Activated CD4-positive, alpha-beta T cell treated with anti-CD3 and anti-CD28 coated beads, Interleukin-2, amount 50 U/mL, for 4 hours (primary cell): ENCODE results near the gene SCN4B.

Experiments used
- DNase-seq, 2 experiments: peaks; one replicate each; pipeline ENCODE4 v3.0.0-alpha.2; 2020

SCN4B gene

DNA sequence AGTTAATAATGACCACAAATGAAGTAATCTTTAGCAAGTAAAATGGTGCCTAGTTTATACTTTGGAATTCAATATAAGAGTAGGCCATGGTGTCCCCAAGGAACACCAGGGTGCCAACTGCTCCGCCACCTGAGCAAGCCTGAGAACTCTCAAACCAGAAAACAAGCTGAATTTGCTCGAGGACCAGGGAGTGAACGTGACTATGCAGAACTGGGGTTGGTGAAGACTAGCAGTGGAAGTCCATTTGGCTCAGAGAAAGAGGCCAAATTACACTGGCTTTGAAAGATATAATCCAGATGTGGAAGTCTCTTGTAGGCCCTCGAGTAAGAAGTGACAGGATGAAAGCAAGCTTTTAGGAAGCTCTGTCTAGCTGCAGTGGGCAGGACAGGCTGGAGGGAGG, 57.1 kb downstream of the SCN4B start:
- no peak for DNase-seq

DNA sequence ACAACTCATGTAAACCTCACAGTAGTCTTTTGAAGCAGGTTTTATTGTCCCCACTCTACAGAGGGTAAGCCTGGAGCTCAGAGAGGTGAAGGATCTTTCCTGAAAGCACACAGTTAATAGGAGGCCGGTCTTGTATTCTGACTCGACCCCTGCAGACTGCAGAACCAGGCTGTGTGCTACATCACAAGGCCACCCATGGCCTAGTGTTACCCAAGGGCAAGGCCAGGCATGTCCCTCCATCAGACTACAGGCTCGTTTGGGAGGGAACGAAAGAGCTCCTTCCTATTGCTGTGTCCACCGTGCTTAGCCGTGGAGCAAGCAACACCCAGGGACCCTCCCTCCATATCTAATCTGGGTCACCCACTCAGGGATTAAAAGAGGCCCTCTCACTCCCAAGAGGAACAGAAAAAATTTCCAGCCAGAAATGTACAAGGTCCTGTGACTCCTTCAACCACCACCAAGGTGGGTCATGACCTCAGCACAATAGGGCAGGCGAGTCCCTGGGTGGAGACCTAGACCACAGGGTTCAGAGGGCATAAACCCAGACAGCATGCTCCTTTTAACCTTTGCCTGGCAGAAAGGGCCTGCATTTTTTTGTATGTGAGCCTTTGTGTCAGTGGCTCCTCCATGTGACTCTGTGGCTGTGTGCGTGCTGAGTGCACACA, 59.6 kb downstream of the SCN4B start:
- DNase-seq: no peak

GRCh38 chr11:118091690-118092089, 60.9 kb downstream of the SCN4B start:
- no peak for DNase-seq

- no peak for DNase-seq
These were observed 62.0 kb downstream of the SCN4B start for GRCh38 chr11:118090545-118091162.

DNA sequence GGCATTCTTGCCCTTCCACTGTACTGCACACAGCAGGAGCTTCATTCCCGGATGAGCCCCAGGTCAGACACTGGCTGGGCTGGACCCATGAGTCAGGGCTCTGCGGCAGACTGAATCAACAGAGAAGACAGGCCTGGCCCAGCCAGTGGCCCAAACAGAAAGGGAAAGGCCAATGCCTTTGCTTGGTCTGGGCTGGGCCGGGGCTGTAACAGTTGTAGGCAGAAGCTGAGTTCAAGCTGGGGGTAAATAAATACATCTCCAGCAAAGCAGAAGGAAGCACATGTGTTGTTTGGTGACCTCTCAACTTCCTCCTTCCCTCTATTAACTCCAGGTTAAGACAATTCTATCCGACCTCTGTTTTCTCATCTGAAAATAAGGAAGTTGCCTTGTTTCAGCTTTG, 64.1 kb downstream of the SCN4B start:
- DNase-seq: no peak

DNA sequence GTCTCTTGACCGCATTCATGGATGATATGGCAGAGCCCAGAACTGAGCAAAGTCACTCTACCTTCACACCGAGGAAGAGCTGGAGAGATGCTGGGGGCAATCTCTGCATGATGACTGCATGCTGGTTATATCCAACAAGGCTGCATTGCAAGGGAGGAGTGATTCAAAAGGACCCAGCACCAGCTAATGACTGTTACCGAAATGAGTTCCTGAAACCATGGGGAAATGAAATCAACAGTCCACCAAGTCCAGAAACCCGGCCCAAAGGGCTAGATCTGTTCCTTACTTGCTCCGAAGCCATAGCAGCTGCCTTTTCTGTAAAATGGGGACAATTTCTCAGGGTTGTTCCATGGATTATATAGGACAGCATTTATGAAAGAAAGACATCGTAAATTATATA, 64.7 kb downstream of the SCN4B start:
- no peak for DNase-seq

- DNase-seq: no peak
These were observed 65.5 kb downstream of the SCN4B start, which contains the start of gene SMIM35 for GRCh38 chr11:118086913-118087768. Gene SMIM35 (minus strand): TSS chr11:118086963. CDS start chr11:118086757, 206 bp downstream.

DNA sequence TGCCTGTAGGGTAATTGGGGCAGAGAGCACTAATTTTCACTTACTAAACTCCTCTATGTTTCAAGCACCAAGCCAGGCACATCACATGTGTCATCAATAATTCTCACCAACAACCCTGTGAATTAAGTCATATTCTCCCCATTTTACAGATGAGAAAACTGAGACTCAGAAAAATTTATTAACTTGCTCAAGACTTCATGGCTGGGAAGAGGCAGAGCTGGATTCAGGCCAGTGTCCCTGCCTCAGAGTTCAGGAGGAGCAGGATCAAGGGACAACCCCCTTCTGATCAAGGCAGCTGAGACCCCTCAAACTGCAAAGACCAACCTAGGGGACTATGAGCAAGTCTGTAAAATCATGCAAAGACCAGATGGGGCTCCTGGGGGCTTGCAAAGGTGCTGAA, 68.0 kb downstream of the SCN4B start:
- no peak for DNase-seq

DNA sequence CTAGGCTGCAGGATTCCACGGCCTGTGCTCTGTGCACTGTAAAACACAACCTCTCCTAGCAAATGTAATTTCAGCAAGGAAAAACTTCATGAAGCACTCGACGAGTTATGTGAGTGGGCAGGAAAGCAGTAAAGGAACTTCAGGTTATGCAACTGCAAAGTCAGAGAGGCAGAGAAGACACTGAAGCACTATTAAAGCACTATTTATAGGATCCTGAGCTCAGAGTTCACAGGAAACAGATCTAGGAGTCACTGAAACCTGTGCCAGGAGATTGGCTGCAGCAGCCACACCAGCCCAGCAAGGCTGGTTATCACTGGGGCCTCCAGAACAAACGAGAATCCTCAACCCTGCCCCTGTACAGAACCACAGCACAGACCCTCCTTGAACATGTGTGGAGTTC, 68.4 kb downstream of the SCN4B start:
- DNase-seq: no peak
